GM12801 (cell line): ENCODE measurements around the gene FUT2.

ENCODE experiments used
- TF ChIP-seq, protein P1 (sequence below): IDR thresholded peaks from one replicate; pipeline ENCODE4 v1.5.1; 2011; ENCODE audit warnings: control low read depth; ENCODE audit not compliant: insufficient read length; ENCODE audit errors: extremely low read depth

FUT2 gene

DNA sequence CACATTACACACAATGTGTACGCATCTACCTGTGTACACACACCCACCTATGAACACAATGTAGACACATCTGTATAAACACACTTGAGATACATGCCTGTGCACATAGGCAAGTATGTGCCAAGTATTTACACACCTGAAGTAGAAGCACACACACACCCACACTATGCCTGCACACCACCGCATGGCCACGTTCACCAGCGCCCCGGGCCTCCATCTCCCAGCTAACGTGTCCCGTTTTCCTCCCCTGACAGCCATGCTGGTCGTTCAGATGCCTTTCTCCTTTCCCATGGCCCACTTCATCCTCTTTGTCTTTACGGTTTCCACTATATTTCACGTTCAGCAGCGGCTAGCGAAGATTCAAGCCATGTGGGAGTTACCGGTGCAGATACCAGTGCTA, 6.9 kb downstream of the FUT2 start:
- TF ChIP-seq, protein P1, sequence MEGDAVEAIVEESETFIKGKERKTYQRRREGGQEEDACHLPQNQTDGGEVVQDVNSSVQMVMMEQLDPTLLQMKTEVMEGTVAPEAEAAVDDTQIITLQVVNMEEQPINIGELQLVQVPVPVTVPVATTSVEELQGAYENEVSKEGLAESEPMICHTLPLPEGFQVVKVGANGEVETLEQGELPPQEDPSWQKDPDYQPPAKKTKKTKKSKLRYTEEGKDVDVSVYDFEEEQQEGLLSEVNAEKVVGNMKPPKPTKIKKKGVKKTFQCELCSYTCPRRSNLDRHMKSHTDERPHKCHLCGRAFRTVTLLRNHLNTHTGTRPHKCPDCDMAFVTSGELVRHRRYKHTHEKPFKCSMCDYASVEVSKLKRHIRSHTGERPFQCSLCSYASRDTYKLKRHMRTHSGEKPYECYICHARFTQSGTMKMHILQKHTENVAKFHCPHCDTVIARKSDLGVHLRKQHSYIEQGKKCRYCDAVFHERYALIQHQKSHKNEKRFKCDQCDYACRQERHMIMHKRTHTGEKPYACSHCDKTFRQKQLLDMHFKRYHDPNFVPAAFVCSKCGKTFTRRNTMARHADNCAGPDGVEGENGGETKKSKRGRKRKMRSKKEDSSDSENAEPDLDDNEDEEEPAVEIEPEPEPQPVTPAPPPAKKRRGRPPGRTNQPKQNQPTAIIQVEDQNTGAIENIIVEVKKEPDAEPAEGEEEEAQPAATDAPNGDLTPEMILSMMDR = no peak

DNA sequence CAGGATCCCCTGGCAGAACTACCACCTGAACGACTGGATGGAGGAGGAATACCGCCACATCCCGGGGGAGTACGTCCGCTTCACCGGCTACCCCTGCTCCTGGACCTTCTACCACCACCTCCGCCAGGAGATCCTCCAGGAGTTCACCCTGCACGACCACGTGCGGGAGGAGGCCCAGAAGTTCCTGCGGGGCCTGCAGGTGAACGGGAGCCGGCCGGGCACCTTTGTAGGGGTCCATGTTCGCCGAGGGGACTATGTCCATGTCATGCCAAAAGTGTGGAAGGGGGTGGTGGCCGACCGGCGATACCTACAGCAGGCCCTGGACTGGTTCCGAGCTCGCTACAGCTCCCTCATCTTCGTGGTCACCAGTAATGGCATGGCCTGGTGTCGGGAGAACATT, 7.5 kb downstream of the FUT2 start:
- TF ChIP-seq, protein P1 = no peak

DNA sequence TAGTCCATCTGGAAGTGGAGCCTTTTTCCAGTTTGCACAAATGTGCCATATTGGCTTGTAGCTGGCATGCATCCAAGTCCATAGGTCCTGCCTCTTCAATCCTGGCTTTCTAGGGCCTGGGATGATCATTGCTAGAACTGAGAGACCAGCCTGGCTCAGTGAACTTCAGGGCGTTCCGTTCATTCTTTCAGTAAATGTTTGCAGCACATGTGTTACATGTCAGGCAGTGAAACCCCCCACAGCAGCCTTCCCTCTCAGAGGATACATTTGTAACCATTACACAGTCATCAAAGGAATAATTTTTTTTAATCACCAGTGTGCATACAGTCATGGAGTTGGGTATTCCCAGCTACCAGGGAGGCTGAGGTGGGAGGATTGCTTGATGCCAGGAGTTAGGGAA, 9.7 kb downstream of the FUT2 start:
- TF ChIP-seq, protein P1 = no peak

DNA sequence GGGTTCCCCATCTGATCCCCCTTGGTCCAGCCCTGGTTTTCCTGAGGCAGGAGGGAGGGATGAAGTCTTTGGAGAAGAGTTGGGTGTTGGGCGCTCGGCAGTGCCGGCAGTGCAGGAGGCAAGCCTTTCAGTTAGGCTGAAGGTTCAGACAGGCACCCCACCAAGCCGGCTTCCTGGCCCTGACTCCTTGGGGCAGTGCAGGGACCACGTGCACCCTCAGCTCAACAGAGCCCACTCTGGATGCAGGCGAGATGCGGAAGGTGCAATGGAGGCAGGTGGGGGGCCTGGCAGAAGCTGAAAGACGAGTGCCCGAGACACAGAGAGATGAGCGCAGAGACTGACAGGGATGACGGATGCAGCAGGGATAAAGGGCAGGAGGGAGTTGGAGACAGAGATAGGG, 12.7 kb downstream of the FUT2 start:
- TF ChIP-seq, protein P1 = no peak

DNA sequence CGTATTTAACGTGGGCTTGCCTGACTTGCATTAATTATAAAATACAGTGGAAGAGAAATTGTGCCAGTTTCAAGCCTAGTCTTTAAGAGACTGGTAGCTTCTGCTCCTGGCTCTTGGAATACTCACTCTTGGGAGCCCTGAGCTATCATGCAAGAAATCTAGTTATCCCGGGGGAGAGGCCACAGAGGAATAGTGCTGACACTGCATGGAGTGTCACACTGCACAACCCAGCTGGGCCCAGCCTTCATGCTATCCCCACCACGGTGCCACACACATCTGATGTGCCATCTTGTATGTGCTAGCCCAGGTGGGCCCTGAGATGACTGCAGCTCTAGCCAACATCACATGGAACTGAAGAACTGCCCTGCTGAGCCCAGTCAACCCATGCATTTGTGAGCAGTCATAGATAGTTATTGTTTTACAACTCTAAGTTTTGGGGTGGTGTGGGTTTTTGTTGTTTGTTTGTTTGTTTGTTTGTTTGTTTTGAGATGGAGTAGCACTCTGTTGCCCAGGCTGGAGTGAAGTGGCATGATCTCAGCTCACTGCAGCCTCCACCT, 15.4 kb downstream of the FUT2 start:
- TF ChIP-seq, protein P1 = no peak

DNA sequence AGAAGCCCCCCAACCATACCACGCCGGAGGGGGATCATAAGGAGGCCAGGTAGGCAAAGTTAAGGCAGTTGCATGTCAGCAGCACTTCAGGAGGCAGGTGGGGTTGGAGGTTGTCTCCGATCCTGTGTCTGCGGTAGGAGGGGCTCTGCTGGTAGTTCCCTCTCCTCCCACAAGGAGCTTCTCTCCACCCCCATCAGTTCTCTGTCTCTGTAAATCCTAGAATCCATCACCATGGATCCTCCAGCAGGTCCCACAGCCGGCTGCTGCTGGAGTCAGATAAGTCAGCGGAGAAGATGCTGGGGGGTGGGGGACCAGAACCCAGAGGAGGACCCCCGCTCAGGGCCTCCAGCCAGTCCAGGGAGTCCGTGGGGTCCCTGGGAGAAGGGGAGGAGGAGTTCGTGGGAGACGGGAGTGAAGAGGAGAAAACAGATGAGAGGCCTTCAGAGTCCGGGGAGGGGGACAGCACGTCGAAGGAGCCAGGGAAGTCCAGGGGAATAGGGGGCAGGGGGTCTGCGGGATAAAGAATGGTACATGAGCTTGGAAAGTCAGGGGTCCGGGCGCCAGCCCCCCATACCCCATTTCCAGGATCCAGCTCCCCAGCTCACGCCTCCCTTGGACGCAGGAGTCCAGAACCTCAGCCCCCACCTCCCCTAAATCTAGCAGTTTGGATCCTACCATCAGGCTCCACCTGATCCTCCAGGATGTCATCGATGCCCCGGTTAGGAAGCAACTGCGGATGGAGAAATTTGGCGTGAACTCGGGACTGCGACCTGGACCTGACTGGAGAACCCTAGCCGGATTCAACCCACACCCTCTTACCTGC, 17.5 kb downstream of the FUT2 start:
- TF ChIP-seq, protein P1 = no peak

DNA sequence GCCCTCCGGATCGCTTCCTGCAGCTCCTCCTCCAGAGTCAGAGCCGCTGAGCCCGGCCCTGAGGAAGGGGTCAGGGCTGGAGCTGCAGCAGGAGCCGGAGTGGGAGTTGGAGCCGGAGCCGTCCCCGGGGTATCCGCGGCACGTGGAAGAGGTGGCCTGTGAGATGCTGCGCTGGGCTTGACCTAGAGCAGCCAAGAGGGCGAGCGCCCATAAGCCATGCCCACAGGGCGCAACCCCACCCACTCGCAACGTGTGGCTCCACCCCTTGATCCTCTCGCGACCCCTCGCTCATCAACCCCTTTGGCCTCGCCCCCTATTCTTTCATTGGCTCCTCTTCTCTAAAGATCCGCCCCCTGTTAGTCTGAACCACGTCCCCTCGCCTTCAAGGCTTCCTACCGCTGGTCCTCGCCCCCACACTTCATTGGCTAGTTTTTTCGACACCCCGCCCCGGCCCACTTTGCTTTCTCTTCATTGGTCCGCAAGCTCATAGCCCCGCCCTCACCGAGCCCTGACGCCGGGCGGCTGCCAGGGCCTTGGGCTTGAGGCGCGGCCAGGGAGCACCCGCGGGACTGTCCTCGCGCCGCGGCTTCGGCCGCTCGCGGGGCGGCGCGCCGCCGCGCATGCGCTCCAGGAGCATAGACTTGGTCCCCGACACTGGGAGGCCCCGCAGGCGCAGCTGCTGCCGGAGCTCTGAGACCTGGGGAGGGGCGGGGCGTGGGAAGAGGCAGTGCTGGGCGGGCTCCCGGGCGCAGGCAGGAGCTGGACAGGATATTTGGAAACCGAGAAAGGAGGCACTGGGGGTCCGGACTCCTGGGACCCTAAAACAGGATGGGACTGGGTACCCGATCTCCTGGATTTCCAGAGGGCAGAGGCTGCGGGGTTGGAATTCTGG, 18.3 kb downstream of the FUT2 start:
- TF ChIP-seq, protein P1 = no peak
